ENCODE measurements around the gene SND1.

- TF ChIP-seq FOXA1 (IDR thresholded peaks at IDR 0.05) (no peak), SP1 (IDR thresholded peaks at IDR 0.05) (no peak), ELF4 (IDR thresholded peaks at IDR 0.05) (no peak), TARDBP (IDR thresholded peaks at IDR 0.05) (no peak), ARNT (IDR thresholded peaks at IDR 0.05) (no peak), HDGF (IDR thresholded peaks at IDR 0.05; ENCODE audit: borderline replicate concordance) (no peak), NFRKB (IDR thresholded peaks at IDR 0.05) (no peak)
Measured at GRCh38 chr7:128042012-128042411, 390.0 kb downstream of the SND1 start.
